ENCODE results near the gene EXOSC7.

GRCh38 chr3:45000823-45001222 is 24.8 kb downstream of the EXOSC7 start:
- no peak for TF ChIP-seq CSDC2 (CRISPR knock-in tag; IDR thresholded peaks at IDR 0.05)
- no peak for TF ChIP-seq TOX (CRISPR knock-in tag; IDR thresholded peaks at IDR 0.05; ENCODE audit: borderline replicate concordance)
- TF ChIP-seq ISL1 (CRISPR knock-in tag; IDR thresholded peaks at IDR 0.05), result no peak
- TF ChIP-seq, protein P1, sequence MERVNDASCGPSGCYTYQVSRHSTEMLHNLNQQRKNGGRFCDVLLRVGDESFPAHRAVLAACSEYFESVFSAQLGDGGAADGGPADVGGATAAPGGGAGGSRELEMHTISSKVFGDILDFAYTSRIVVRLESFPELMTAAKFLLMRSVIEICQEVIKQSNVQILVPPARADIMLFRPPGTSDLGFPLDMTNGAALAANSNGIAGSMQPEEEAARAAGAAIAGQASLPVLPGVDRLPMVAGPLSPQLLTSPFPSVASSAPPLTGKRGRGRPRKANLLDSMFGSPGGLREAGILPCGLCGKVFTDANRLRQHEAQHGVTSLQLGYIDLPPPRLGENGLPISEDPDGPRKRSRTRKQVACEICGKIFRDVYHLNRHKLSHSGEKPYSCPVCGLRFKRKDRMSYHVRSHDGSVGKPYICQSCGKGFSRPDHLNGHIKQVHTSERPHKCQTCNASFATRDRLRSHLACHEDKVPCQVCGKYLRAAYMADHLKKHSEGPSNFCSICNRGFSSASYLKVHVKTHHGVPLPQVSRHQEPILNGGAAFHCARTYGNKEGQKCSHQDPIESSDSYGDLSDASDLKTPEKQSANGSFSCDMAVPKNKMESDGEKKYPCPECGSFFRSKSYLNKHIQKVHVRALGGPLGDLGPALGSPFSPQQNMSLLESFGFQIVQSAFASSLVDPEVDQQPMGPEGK (CRISPR knock-in tag; IDR thresholded peaks at IDR 0.05; ENCODE audit: borderline replicate concordance), result no peak
- TF ChIP-seq RARB (CRISPR knock-in tag; IDR thresholded peaks at IDR 0.05), result no peak
- no peak for TF ChIP-seq OSR1 (CRISPR knock-in tag; IDR thresholded peaks at IDR 0.05)
- TF ChIP-seq BACH2 (CRISPR knock-in tag; IDR thresholded peaks at IDR 0.05; ENCODE audit: borderline replicate concordance), result no peak
- TF ChIP-seq ZFP30 (CRISPR knock-in tag; IDR thresholded peaks at IDR 0.05), result no peak
- no peak for TF ChIP-seq GLIS3 (CRISPR knock-in tag; IDR thresholded peaks at IDR 0.05)
- no peak for TF ChIP-seq ESRRG (CRISPR knock-in tag; IDR thresholded peaks at IDR 0.05)
- no peak for TF ChIP-seq ZNF70 (CRISPR knock-in tag; IDR thresholded peaks at IDR 0.05)
- TF ChIP-seq SNAI2 (CRISPR knock-in tag; IDR thresholded peaks at IDR 0.05), result no peak
- TF ChIP-seq, protein P2, sequence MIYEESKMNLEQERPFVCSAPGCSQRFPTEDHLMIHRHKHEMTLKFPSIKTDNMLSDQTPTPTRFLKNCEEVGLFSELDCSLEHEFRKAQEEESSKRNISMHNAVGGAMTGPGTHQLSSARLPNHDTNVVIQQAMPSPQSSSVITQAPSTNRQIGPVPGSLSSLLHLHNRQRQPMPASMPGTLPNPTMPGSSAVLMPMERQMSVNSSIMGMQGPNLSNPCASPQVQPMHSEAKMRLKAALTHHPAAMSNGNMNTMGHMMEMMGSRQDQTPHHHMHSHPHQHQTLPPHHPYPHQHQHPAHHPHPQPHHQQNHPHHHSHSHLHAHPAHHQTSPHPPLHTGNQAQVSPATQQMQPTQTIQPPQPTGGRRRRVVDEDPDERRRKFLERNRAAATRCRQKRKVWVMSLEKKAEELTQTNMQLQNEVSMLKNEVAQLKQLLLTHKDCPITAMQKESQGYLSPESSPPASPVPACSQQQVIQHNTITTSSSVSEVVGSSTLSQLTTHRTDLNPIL (CRISPR knock-in tag; IDR thresholded peaks at IDR 0.05; ENCODE audit: low read depth), result no peak
- no peak for TF ChIP-seq PPARA (CRISPR knock-in tag; IDR thresholded peaks at IDR 0.05; ENCODE audit: borderline replicate concordance)
